GM12878 (cell line): ENCODE measurements around the gene ANAPC16. TPM values are rescaled to one million over a fixed set of nuclear protein-coding genes. Genes with fewer than 3 reads are reported as not detected.

Experiments used
- ASH2L ChIP-seq: fragments of 300-600, 200-600 bp; sonication (generic); IDR thresholded peaks from 2 replicates; pipeline ENCODE4 v1.6.1; 2017; ENCODE audit warnings: low read depth, mild to moderate bottlenecking, borderline replicate concordance
- BACH1 ChIP-seq: fragments of 450-650 bp; IDR thresholded peaks from 2 replicates; pipeline ENCODE4 v1.6.1; 2017; ENCODE audit warnings: mild to moderate bottlenecking, borderline replicate concordance
- BMI1 ChIP-seq: fragments of 450-650 bp; IDR thresholded peaks from 2 replicates; pipeline ENCODE4 v1.6.1; 2016; ENCODE audit warnings: mild to moderate bottlenecking, moderate library complexity, borderline replicate concordance
- BRCA1 ChIP-seq: IDR thresholded peaks from 2 replicates; pipeline ENCODE4 v1.6.1; 2011; ENCODE audit warnings: low read depth, low read length, improper control_type of control experiment
- CBX5 ChIP-seq: sonication (generic); IDR thresholded peaks from 2 replicates; pipeline ENCODE4 v1.6.1; 2016; ENCODE audit warnings: low read depth, moderate library complexity, mild to moderate bottlenecking, inconsistent platforms
- CHD1 ChIP-seq: IDR thresholded peaks from 2 replicates; pipeline ENCODE4 v1.6.1; 2012; ENCODE audit warnings: low read depth, low read length, improper control_type of control experiment
- EGR1 ChIP-seq, 2 experiments: IDR thresholded peaks; 1 replicate in 1 of 2; 2 replicates in 1 of 2; pipeline ENCODE4 v1.6.1; 2011 to 2012; ENCODE audit warnings: low read depth in 2 of 2, low read length in 2 of 2, borderline replicate concordance in 1 of 2, mild to moderate bottlenecking in 1 of 2, moderate library complexity in 1 of 2
- EP300 ChIP-seq, 2 experiments: fragments of 150-350 bp in 1 of 2; IDR thresholded peaks; 2 replicates each; pipeline ENCODE4 v1.6.1; 2011 to 2012; ENCODE audit warnings: low read depth in 2 of 2, low read length in 2 of 2, borderline replicate concordance in 1 of 2, improper control_type of control experiment in 1 of 2, inconsistent platforms in 1 of 2; ENCODE audit not compliant: control insufficient read depth in 1 of 2
- HDAC2 ChIP-seq: fragments of 200-600 bp; sonication (generic); IDR thresholded peaks from 2 replicates; pipeline ENCODE4 v1.6.1; 2017
- POLR2AphosphoS2 ChIP-seq: IDR thresholded peaks from 2 replicates; pipeline ENCODE4 v1.6.1; 2011; ENCODE audit warnings: low read depth, mild to moderate bottlenecking, low read length, improper control_type of control experiment, moderate library complexity
- POLR2AphosphoS5 ChIP-seq: IDR thresholded peaks from 2 replicates; pipeline ENCODE4 v1.6.1; 2011; ENCODE audit warnings: mild to moderate bottlenecking, low read length, inconsistent platforms
- RELA ChIP-seq: fragments of 450-650 bp; IDR thresholded peaks from 2 replicates; pipeline ENCODE4 v1.8.0; 2014; ENCODE audit warnings: borderline replicate concordance; ENCODE audit not compliant: partially characterized antibody
- SMAD1 ChIP-seq: fragments of 450-650 bp; IDR thresholded peaks from 2 replicates; pipeline ENCODE4 v1.6.1; 2018; ENCODE audit warnings: mild to moderate bottlenecking, low read depth; ENCODE audit not compliant: partially characterized antibody
- SUZ12 ChIP-seq: fragments of 200-600 bp; sonication (generic); IDR thresholded peaks from one replicate; pipeline ENCODE4 v1.6.1; 2018; ENCODE audit warnings: antibody characterized with exemption, mild to moderate bottlenecking; ENCODE audit not compliant: unreplicated experiment
- TCF12 ChIP-seq: IDR thresholded peaks from 2 replicates; pipeline ENCODE4 v1.6.1; 2011; ENCODE audit warnings: low read depth, mild to moderate bottlenecking, low read length
- ZBTB40 ChIP-seq: fragments of 450-650 bp; IDR thresholded peaks from 2 replicates; pipeline ENCODE4 v1.6.1; 2016; ENCODE audit warnings: mild to moderate bottlenecking, moderate library complexity, borderline replicate concordance
- polyA plus RNA-seq, 11 experiments: library from polyadenylated mRNA; depleted of rRNA in 4 of 11; unstranded in 6 of 11; stranded (reverse) in 5 of 11; fragments of >200 nt; fragmentation: Nextera tagmentation in 4 of 11; fragmentation: Illumina TruSeq in 1 of 11; extraction: Ambion mirVana in 4 of 11; extraction: Trizol in 1 of 11; gene quantifications; 1 replicate in 1 of 11; 2 replicates in 10 of 11; pipeline versions ENCODE4 v1.2.1 to v1.2.3, GENCODE V29; 2011 to 2016; ENCODE audit warnings: inconsistent platforms in 2 of 11, missing spikeins in 2 of 11, low read depth in 1 of 11
- total RNA-seq, 4 experiments: library from RNA; depleted of rRNA in 3 of 4; stranded (reverse); fragments of >200 nt in 3 of 4; fragmentation: Illumina TruSeq in 1 of 4; extraction: Trizol in 1 of 4; gene quantifications; 2 replicates each; pipeline versions ENCODE4 v1.2.1 to v1.2.3, GENCODE V29; 2013 to 2021
- TF ChIP-seq, protein P1 (sequence below): fragments of 450-650 bp; IDR thresholded peaks from 2 replicates; pipeline ENCODE4 v1.6.1; 2017; ENCODE audit warnings: low read depth, mild to moderate bottlenecking, moderate library complexity
- TF ChIP-seq, protein P2 (sequence below): fragments of 450-650 bp; formaldehyde crosslinking; IDR thresholded peaks from 2 replicates; pipeline ENCODE4 v1.4.0; 2020; ENCODE audit warnings: mild to moderate bottlenecking, moderate library complexity

Gene ANAPC16
- total and polyA plus RNA-seq, 10 of the 15 experiments (the other 5 are each of a cell fraction or from before 2014, with no cell fraction given) = 66.9 to 208 (median 134) TPM

DNA sequence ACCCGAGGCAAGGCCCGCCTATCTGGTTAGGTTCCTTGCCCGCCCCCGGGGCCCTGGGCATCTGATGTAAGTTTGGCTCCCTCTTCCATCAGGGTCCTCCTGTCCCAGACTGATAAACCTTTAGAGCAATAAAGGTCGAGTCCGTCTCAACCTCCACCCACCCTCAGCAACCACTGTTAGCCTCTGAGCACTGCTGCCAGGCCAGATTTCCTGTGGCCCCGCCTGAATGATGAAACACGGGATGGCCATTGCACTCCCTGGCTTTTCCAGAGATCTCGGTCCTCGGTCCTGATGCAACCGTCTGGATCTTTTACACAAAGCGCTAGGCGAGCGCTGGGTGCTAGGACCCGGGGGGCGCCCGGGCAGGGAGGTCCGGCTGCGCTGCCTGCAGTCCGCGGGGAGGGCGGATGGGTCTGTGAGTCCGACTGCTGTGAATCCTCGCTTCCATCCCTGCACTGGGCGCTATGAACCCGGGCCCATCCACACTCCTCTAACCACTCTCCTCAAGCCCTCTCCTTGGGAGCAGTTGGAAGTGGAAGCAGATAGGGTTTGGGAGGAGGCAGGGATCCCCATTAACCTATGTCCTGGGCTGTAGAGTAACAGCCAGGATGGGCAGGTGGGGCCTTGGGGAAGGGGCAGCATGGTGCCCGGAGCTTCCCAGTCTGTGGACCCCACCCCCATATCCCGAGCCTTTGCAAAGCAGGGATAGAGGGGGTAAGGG lies 57.0 kb downstream of the ANAPC16 start (continued):
- TF ChIP-seq, protein P1, sequence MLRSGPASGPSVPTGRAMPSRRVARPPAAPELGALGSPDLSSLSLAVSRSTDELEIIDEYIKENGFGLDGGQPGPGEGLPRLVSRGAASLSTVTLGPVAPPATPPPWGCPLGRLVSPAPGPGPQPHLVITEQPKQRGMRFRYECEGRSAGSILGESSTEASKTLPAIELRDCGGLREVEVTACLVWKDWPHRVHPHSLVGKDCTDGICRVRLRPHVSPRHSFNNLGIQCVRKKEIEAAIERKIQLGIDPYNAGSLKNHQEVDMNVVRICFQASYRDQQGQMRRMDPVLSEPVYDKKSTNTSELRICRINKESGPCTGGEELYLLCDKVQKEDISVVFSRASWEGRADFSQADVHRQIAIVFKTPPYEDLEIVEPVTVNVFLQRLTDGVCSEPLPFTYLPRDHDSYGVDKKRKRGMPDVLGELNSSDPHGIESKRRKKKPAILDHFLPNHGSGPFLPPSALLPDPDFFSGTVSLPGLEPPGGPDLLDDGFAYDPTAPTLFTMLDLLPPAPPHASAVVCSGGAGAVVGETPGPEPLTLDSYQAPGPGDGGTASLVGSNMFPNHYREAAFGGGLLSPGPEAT = peak; percentile 96
- peak; percentile 39; the same call in 1 of the 2 replicates for TF ChIP-seq ZBTB40
- TF ChIP-seq POLR2AphosphoS5 = peak; percentile 28; the same call in 1 of the 2 replicates
- TF ChIP-seq CBX5 = no peak
- TF ChIP-seq POLR2AphosphoS2 = no peak
- TF ChIP-seq BACH1 = peak; percentile 37; the same call in 1 of the 2 replicates
- TF ChIP-seq BMI1 = 0 out of 2 replicates have a peak, but pooled peaks have one; percentile 24
- TF ChIP-seq TCF12 = no peak
- no peak for TF ChIP-seq RELA
- TF ChIP-seq, protein P2, sequence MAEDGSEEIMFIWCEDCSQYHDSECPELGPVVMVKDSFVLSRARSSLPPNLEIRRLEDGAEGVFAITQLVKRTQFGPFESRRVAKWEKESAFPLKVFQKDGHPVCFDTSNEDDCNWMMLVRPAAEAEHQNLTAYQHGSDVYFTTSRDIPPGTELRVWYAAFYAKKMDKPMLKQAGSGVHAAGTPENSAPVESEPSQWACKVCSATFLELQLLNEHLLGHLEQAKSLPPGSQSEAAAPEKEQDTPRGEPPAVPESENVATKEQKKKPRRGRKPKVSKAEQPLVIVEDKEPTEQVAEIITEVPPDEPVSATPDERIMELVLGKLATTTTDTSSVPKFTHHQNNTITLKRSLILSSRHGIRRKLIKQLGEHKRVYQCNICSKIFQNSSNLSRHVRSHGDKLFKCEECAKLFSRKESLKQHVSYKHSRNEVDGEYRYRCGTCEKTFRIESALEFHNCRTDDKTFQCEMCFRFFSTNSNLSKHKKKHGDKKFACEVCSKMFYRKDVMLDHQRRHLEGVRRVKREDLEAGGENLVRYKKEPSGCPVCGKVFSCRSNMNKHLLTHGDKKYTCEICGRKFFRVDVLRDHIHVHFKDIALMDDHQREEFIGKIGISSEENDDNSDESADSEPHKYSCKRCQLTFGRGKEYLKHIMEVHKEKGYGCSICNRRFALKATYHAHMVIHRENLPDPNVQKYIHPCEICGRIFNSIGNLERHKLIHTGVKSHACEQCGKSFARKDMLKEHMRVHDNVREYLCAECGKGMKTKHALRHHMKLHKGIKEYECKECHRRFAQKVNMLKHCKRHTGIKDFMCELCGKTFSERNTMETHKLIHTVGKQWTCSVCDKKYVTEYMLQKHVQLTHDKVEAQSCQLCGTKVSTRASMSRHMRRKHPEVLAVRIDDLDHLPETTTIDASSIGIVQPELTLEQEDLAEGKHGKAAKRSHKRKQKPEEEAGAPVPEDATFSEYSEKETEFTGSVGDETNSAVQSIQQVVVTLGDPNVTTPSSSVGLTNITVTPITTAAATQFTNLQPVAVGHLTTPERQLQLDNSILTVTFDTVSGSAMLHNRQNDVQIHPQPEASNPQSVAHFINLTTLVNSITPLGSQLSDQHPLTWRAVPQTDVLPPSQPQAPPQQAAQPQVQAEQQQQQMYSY (CRISPR knock-in tag) = no peak; the same call in 1 of the 2 replicates
- no peak for TF ChIP-seq HDAC2
- TF ChIP-seq CHD1 = no peak
- TF ChIP-seq BRCA1 = no peak
- peak in 1 of 2 experiments; percentile 67; a peak in 1 of 3 replicates for TF ChIP-seq EGR1 (IDR thresholded peaks at IDR 0.05; ENCODE audit: borderline replicate concordance in 1 of 2, low read depth in 2 of 2, low read length in 2 of 2)
- no peak for TF ChIP-seq EP300 (IDR thresholded peaks at IDR 0.05; ENCODE audit: borderline replicate concordance in 1 of 2, control insufficient read depth in 1 of 2, low read depth in 2 of 2, low read length in 2 of 2)
- TF ChIP-seq SMAD1 = no peak
- TF ChIP-seq SUZ12 = no peak
- no peak for TF ChIP-seq ASH2L
